Uterus (tissue), 4 donors: ENCODE measurements around the gene ADCY5. TPM values are rescaled to one million over a fixed set of nuclear protein-coding genes. Genes with fewer than 3 reads are reported as not detected.

Experiments
- DNase-seq, 2 donors: peaks; one replicate each; pipeline ENCODE4 v3.0.0-alpha.2; 2019 to 2020
- H3K27ac ChIP-seq, 2 donors: fragments of 200-600 bp; sonication (generic); 1 replicate in 1 of 2; 2 replicates in 1 of 2; pipeline ENCODE4 v1.5.1; 2016 to 2018
- H3K27me3 ChIP-seq, 2 donors: fragments of 200-600 bp; sonication (generic); one replicate each; pipeline ENCODE4 v1.5.1; 2018 to 2019; ENCODE audit warnings: control low read depth in 1 of 2
- H3K36me3 ChIP-seq, 2 donors: fragments of 200-600 bp; sonication (generic); one replicate each; pipeline ENCODE4 v1.5.1; 2019; ENCODE audit warnings: control low read depth in 1 of 2
- H3K4me1 ChIP-seq, 2 donors: fragments of 200-600 bp; sonication (generic); one replicate each; pipeline ENCODE4 v1.5.1; 2018 to 2019; ENCODE audit warnings: control low read depth in 1 of 2
- H3K4me3 ChIP-seq, 2 donors: fragments of 200-600 bp; sonication (generic); 1 replicate in 1 of 2; 2 replicates in 1 of 2; pipeline ENCODE4 v1.5.1; 2018 to 2019; ENCODE audit warnings: mild to moderate bottlenecking in 1 of 2
- H3K9me3 ChIP-seq, 2 donors: fragments of 200-600 bp; sonication (generic); one replicate each; pipeline ENCODE4 v1.5.1; 2019; ENCODE audit warnings: control low read depth in 1 of 2
- CTCF ChIP-seq, 4 experiments: fragments of 200-600 bp in 2 of 4; fragments of 450-650 bp in 2 of 4; sonication (generic) in 2 of 4; IDR thresholded peaks; one replicate each; pipeline ENCODE4 v1.5.1; 2016 to 2019; ENCODE audit warnings: antibody characterized with exemption in 4 of 4, mild to moderate bottlenecking in 2 of 4, moderate library complexity in 1 of 4
- POLR2A ChIP-seq, 2 donors: fragments of 450-650 bp; IDR thresholded peaks; one replicate each; pipeline ENCODE4 v1.6.1; 2016; ENCODE audit warnings: antibody characterized with exemption in 2 of 2, mild to moderate bottlenecking in 1 of 2, moderate library complexity in 1 of 2
- intact Hi-C: fragments of 100-400 bp; cut with DNase I; formaldehyde crosslinking; loops from one replicate; pipeline ENCODE4 v1.15.1; 2023; ENCODE audit warnings: low total_unique reads
- total RNA-seq, 4 donors: library from RNA; depleted of rRNA in 3 of 4; stranded (reverse); fragments of >200 nt in 3 of 4; gene quantifications; one replicate each; pipeline versions ENCODE4 v1.1.0 to v1.2.4, GENCODE V29; 2014 to 2023
- donor health status: DM: yes; HTN: yes; CAD: no.

ADCY5 gene
- total RNA-seq, 4 donors from 2014 or later: 21.1 to 43.5 (median 34.7) TPM

GRCh38 chr3:123278446-123278845, 170.4 kb downstream of the ADCY5 start:
- DNase-seq: no peak
- intact Hi-C loops: no loop called here
- no peaks in the 10 kb centered on the region for H3K36me3 ChIP-seq
- TF ChIP-seq POLR2A (IDR thresholded peaks at IDR 0.05) (no peak), CTCF (IDR thresholded peaks at IDR 0.05) (no peak)
- H3K27me3 ChIP-seq: no peaks in the 10 kb centered on the region
- H3K4me1 ChIP-seq: peaks cover 0 to 2% of the 10 kb centered on the region in 2 donors
- no peak overlapping the region for H3K27ac ChIP-seq
- H3K4me3 ChIP-seq: no peak overlapping the region
- no peaks in the 10 kb centered on the region for H3K9me3 ChIP-seq

DNA sequence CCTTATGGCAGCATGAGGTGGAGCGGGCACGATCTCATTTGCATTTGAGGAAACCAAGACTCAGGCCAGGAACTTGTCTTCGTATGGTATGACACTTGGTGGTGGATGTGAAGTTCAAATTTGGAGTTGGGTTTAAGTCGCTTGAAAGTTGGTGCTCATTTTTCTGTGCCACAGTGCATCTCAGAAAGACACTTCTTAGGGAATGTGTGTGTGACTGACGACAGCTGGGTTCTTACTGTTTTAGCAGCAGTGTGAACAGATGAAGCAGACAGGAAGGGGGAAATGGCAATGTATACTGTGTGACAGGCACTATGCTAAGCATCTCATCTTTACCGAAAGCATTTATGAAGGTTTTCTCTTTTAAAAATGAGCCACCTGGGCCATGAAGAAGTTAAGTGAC, 171.8 kb downstream of the ADCY5 start:
- intact Hi-C loops: no loop called here
- H3K9me3 ChIP-seq: no peaks in the 10 kb centered on the region
- no peak overlapping the region for H3K4me3 ChIP-seq
- no peak for DNase-seq
- TF ChIP-seq POLR2A (IDR thresholded peaks at IDR 0.05) (no peak), CTCF (IDR thresholded peaks at IDR 0.05) (no peak)
- H3K4me1 ChIP-seq: peaks cover 0 to 4% of the 10 kb centered on the region in 2 donors
- H3K27me3 ChIP-seq: no peaks in the 10 kb centered on the region
- no peaks in the 10 kb centered on the region for H3K36me3 ChIP-seq
- H3K27ac ChIP-seq: no peak overlapping the region

DNA sequence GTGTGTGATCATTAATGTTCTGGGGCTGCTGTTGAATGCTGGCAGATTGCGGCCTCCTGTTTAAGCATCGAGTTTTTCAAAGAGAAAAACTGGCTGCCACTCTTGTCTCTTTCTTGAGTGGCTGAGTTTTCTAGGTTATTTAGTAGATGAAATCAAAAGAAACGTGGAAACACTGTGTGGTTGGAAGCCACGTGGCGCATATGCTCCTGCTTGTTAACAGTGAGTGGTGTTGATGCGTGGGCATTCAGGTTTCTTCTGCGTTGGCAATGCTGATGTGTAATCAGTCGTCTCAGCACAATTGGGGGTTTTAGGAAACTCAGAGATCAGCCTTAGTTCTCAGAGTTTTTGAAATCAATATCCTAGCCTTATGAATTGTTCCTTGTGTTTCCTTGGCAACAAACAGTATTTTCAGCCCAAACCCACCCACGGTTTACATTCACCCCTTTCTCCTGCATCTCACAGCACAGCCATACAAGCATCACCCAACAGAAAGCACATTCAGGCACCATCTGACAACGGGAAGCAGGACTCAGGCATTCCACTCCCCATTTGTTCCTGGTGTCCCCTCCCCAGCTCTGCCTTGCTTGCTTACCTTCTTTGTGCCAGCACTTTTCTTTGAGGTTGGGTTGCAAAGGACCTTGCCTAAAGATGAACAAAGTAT, 172.4 kb downstream of the ADCY5 start:
- no peak for DNase-seq
- H3K4me3 ChIP-seq: no peak overlapping the region
- intact Hi-C loops: no loop called here
- no peaks in the 10 kb centered on the region for H3K9me3 ChIP-seq
- H3K4me1 ChIP-seq: peaks cover 0 to 4% of the 10 kb centered on the region in 2 donors
- no peaks in the 10 kb centered on the region for H3K36me3 ChIP-seq
- no peak for TF ChIP-seq CTCF (IDR thresholded peaks at IDR 0.05)
- H3K27ac ChIP-seq: no peak overlapping the region
- H3K27me3 ChIP-seq: no peaks in the 10 kb centered on the region

DNA sequence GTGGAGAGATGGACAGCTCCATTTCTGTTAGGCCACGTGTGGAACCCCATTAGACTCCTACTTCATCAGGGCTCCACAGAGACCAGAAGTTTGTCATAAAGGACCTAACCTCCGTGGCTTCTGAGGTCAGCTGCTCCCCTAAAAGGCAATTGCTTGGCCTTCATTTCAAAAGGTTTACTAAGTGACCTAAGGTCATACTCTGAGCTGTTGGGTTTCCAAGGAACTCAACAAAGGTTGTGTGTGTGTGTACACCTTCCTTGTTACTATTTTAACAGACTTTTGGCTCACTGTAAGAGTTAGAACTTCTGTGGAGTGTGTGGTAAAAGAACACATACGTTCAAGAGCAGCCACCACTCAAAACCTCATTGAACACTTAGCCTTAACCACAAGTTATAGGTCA, 173.2 kb downstream of the ADCY5 start:
- Histone ChIP-seq H3K27ac (no peak overlapping the region), H3K27me3 (no peaks in the 10 kb centered on the region), H3K36me3 (no peaks in the 10 kb centered on the region), H3K4me1 (peaks cover 0 to 4% of the 10 kb centered on the region in 2 donors), H3K4me3 (no peak overlapping the region), H3K9me3 (no peaks in the 10 kb centered on the region)
- intact Hi-C loops: no loop called here
- DNase-seq: no peak
- TF ChIP-seq CTCF (IDR thresholded peaks at IDR 0.05): no peak
- TF ChIP-seq POLR2A (IDR thresholded peaks at IDR 0.05): no peak

DNA sequence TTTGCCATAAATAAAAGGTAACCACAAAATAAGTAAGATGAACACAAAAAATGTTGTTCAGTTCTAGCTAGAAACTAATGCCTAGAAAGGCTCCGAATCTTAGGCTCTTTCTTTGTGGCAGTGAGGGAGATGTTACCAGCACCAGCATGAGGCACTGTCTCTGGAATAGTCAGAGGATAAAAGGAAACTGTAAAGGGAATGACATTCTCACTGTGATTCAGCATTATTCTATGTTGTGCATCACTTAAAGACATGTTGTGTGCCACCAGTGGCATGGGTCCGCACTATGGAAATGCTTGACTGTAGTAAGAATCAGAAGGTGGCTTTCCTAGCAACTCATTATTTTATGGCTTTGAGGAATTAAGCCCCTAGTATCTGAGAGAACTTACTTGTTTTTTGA, 176.3 kb downstream of the ADCY5 start:
- TF ChIP-seq CTCF (IDR thresholded peaks at IDR 0.05) (no peak), POLR2A (IDR thresholded peaks at IDR 0.05) (no peak)
- H3K27me3 ChIP-seq: no peaks in the 10 kb centered on the region

More for the DNA sequence above, 176.3 kb downstream of the ADCY5 start:
- H3K4me1 ChIP-seq: peaks cover 0 to 4% of the 10 kb centered on the region in 2 donors
- intact Hi-C loops: no loop called here
- no peaks in the 10 kb centered on the region for H3K36me3 ChIP-seq
- DNase-seq: no peak
- no peaks in the 10 kb centered on the region for H3K9me3 ChIP-seq
- H3K27ac ChIP-seq: no peak overlapping the region
- no peak overlapping the region for H3K4me3 ChIP-seq
